CD4-positive, CD25-positive, alpha-beta regulatory T cell (primary cell): ENCODE results near the gene HTR7. TPM values are rescaled to one million over a fixed set of nuclear protein-coding genes. Genes with fewer than 3 reads are reported as not detected.
"Not testable (repeated sequence)": the region's sequence is repeated elsewhere in the genome, so short reads cannot be mapped to it uniquely, and the experiment has no call there.

Experiments
- ATAC-seq, 2 donors: fragments of 150-1000 bp; cut with Tn5 transposase; one replicate each; pipeline ENCODE4 v1.10.0; 2021; ENCODE audit warnings: low read depth in 2 of 2, moderate number of reproducible peaks in 2 of 2, moderate library complexity in 1 of 2
- DNase-seq, 3 donors: peaks; one replicate each; pipeline versions ENCODE4 v3.0.0 to v3.0.0-alpha.2; 2012 to 2022; ENCODE audit warnings: mixed read lengths in 1 of 3
- H3K27ac ChIP-seq: one replicate; pipeline ENCODE4 v1.7.0; 2013; ENCODE audit warnings: mild to moderate bottlenecking, low read length; ENCODE audit not compliant: insufficient read depth, poor library complexity, severe bottlenecking
- H3K27me3 ChIP-seq: one replicate; pipeline ENCODE4 v1.7.0; 2013; ENCODE audit warnings: low read length; ENCODE audit not compliant: control insufficient read depth, insufficient read depth
- H3K36me3 ChIP-seq: one replicate; pipeline ENCODE4 v1.7.0; 2013; ENCODE audit warnings: mild to moderate bottlenecking, low read length, moderate library complexity; ENCODE audit not compliant: control insufficient read depth, insufficient read depth
- H3K4me1 ChIP-seq: 2 replicates; pipeline ENCODE4 v1.7.0; 2013; ENCODE audit warnings: mild to moderate bottlenecking, low read length; ENCODE audit not compliant: insufficient read depth, control insufficient read depth, poor library complexity, severe bottlenecking
- H3K4me3 ChIP-seq: one replicate; pipeline ENCODE4 v1.7.0; 2013; ENCODE audit warnings: low read depth, mild to moderate bottlenecking, low read length, moderate library complexity
- H3K9me3 ChIP-seq, 2 experiments: 1 replicate in 1 of 2; 2 replicates in 1 of 2; pipeline ENCODE4 v1.7.0; 2013; ENCODE audit warnings: low read length in 2 of 2, mild to moderate bottlenecking in 1 of 2, moderate library complexity in 1 of 2; ENCODE audit not compliant: control insufficient read depth in 2 of 2
- H3K27ac Mint-ChIP-seq, 3 donors: one replicate each; pipeline ENCODE4 v1.8.0; 2020 to 2022; ENCODE audit warnings: mild to moderate bottlenecking in 3 of 3, mixed read lengths in 3 of 3, moderate library complexity in 2 of 3
- H3K27me3 Mint-ChIP-seq: one replicate; pipeline ENCODE4 v1.8.0; 2022; ENCODE audit warnings: mild to moderate bottlenecking, mixed read lengths
- H3K36me3 Mint-ChIP-seq: one replicate; pipeline ENCODE4 v1.8.0; 2020; ENCODE audit warnings: mixed read lengths
- H3K4me1 Mint-ChIP-seq, 4 donors: one replicate each; pipeline ENCODE4 v1.8.0; 2020 to 2022; ENCODE audit warnings: mixed read lengths in 4 of 4, mild to moderate bottlenecking in 1 of 4
- H3K4me3 Mint-ChIP-seq, 4 donors: one replicate each; pipeline ENCODE4 v1.8.0; 2020 to 2022; ENCODE audit warnings: mild to moderate bottlenecking in 4 of 4, mixed read lengths in 4 of 4, moderate library complexity in 3 of 4
- H3K9me3 Mint-ChIP-seq, 7 donors: one replicate each; pipeline ENCODE4 v1.8.0; 2020 to 2022; ENCODE audit warnings: mixed read lengths in 7 of 7, mild to moderate bottlenecking in 3 of 7, moderate library complexity in 2 of 7
- polyA plus RNA-seq, 4 donors: library from polyadenylated mRNA; unstranded; fragments of 300-500 nt; fragmentation: Illumina TruSeq; gene quantifications; one replicate each; pipeline ENCODE4 v1.2.3, GENCODE V29; 2021
- total RNA-seq: library from RNA; stranded (reverse); gene quantifications from one replicate; pipeline ENCODE4 v1.2.3, GENCODE V29; 2022

HTR7 gene
- total RNA-seq (not detected), polyA plus RNA-seq (not detected)

- no peaks in the 10 kb centered on the region for H3K9me3 ChIP-seq
- Mint-ChIP-seq H3K27me3 (peaks cover 76% of the 10 kb centered on the region), H3K9me3 (no peaks in the 10 kb centered on the region), H3K4me3 (peak within 1 kb of the TSS; percentile 75 to 91 (median 89)), H3K36me3 (no peaks in the 10 kb centered on the region), H3K27ac (peak within 1 kb of the TSS; percentile 34 to 63 (median 35)), H3K4me1 (peaks cover 0 to 13% (median 3%) of the 10 kb centered on the region in 4 donors)
- H3K4me3 ChIP-seq = peak within 1 kb of the TSS; percentile 57
- no peaks in the 10 kb centered on the region for H3K36me3 ChIP-seq
- H3K4me1 ChIP-seq = peaks cover 20% of the 10 kb centered on the region
- no peak within 1 kb of the TSS for H3K27ac ChIP-seq
- peak; percentile 74 to 84 for ATAC-seq
- peaks cover 50% of the 10 kb centered on the region for H3K27me3 ChIP-seq
- peak; percentile 37 to 63 (median 60) for DNase-seq
These were observed at the start of gene HTR7 for GRCh38 chr10:90857635-90858460. Gene HTR7 (minus strand): TSS chr10:90858039. CDS start chr10:90857671, 368 bp downstream.

- peaks cover 40% of the 10 kb centered on the region for H3K36me3 Mint-ChIP-seq
- peaks cover 0 to 5% (median 0%) of the 10 kb centered on the region in 7 donors for H3K9me3 Mint-ChIP-seq
- ATAC-seq (no peak), DNase-seq (no peak)
- Histone ChIP-seq H3K27ac (no peak overlapping the region), H3K27me3 (no peaks in the 10 kb centered on the region), H3K9me3 (no peaks in the 10 kb centered on the region), H3K4me1 (no peaks in the 10 kb centered on the region), H3K4me3 (no peak overlapping the region), H3K36me3 (peaks cover 7% of the 10 kb centered on the region)
- no peak overlapping the region for H3K4me3 Mint-ChIP-seq
- H3K4me1 Mint-ChIP-seq = peaks cover 0 to under 1% (median 0%) of the 10 kb centered on the region in 4 donors
- H3K27ac Mint-ChIP-seq = no peak overlapping the region
- no peaks in the 10 kb centered on the region for H3K27me3 Mint-ChIP-seq
These were observed 48.8 kb upstream of the HTR7 start for GRCh38 chr10:90906596-90906995.

GRCh38 chr10:90905925-90906324 lies 48.1 kb upstream of the HTR7 start:
- DNase-seq (peak in 1 of 3 donors; percentile 19), ATAC-seq (no peak)
- Histone ChIP-seq H3K4me1 (no peaks in the 10 kb centered on the region), H3K4me3 (no peak overlapping the region), H3K36me3 (peaks cover 10% of the 10 kb centered on the region), H3K27ac (no peak overlapping the region), H3K27me3 (no peaks in the 10 kb centered on the region), H3K9me3 (no peaks in the 10 kb centered on the region)
- peaks cover 0 to 5% (median 0%) of the 10 kb centered on the region in 7 donors for H3K9me3 Mint-ChIP-seq
- no peak overlapping the region for H3K4me3 Mint-ChIP-seq
- H3K4me1 Mint-ChIP-seq = no peaks in the 10 kb centered on the region
- no peak overlapping the region for H3K27ac Mint-ChIP-seq
- H3K36me3 Mint-ChIP-seq = peaks cover 40% of the 10 kb centered on the region
- H3K27me3 Mint-ChIP-seq = no peaks in the 10 kb centered on the region

GRCh38 chr10:90896916-90897315 lies 39.1 kb upstream of the HTR7 start:
- not testable (repeated sequence) for ATAC-seq, H3K27me3 ChIP-seq, H3K4me1 ChIP-seq, H3K27me3 Mint-ChIP-seq, H3K9me3 Mint-ChIP-seq, H3K9me3 ChIP-seq
- H3K4me3 Mint-ChIP-seq = peak overlapping the region in 2 of 4 donors; percentile 30 to 56
- Histone ChIP-seq H3K4me3 (peak overlapping the region; percentile 3), H3K27ac (peak overlapping the region; percentile 26), H3K36me3 (peaks cover 55% of the 10 kb centered on the region)
- peaks cover 44% of the 10 kb centered on the region for H3K36me3 Mint-ChIP-seq
- peak in 2 of 3 donors; percentile 5 to 51 for DNase-seq
- H3K4me1 Mint-ChIP-seq = peaks cover 14 to 32% (median 27%) of the 10 kb centered on the region in 4 donors
- H3K27ac Mint-ChIP-seq = peak overlapping the region; percentile 33 to 62 (median 41)

- H3K4me3 ChIP-seq = no peak overlapping the region
- H3K27ac ChIP-seq = no peak overlapping the region
- H3K4me1 Mint-ChIP-seq = peaks cover 22 to 44% (median 37%) of the 10 kb centered on the region in 4 donors
- no peaks in the 10 kb centered on the region for H3K27me3 Mint-ChIP-seq
- peaks cover 70% of the 10 kb centered on the region for H3K36me3 ChIP-seq
- no peaks in the 10 kb centered on the region for H3K27me3 ChIP-seq
- DNase-seq (no peak), ATAC-seq (no peak)
- H3K27ac Mint-ChIP-seq = peak overlapping the region in 1 of 3 donors; percentile 20
- H3K4me3 Mint-ChIP-seq = no peak overlapping the region
- no peaks in the 10 kb centered on the region for H3K9me3 ChIP-seq
- H3K4me1 ChIP-seq = no peaks in the 10 kb centered on the region
- peaks cover 58% of the 10 kb centered on the region for H3K36me3 Mint-ChIP-seq
- no peaks in the 10 kb centered on the region for H3K9me3 Mint-ChIP-seq
These were observed 35.4 kb upstream of the HTR7 start for GRCh38 chr10:90893190-90893589.

- H3K4me1 ChIP-seq = no peaks in the 10 kb centered on the region
- peaks cover 65% of the 10 kb centered on the region for H3K36me3 Mint-ChIP-seq
- H3K4me1 Mint-ChIP-seq = peaks cover 14 to 33% (median 23%) of the 10 kb centered on the region in 4 donors
- no peaks in the 10 kb centered on the region for H3K27me3 Mint-ChIP-seq
- no peaks in the 10 kb centered on the region for H3K27me3 ChIP-seq
- H3K27ac Mint-ChIP-seq = no peak overlapping the region
- peaks cover 81% of the 10 kb centered on the region for H3K36me3 ChIP-seq
- no peak for DNase-seq
- no peaks in the 10 kb centered on the region for H3K9me3 ChIP-seq
- no peak overlapping the region for H3K27ac ChIP-seq
- H3K4me3 ChIP-seq = no peak overlapping the region
- no peaks in the 10 kb centered on the region for H3K9me3 Mint-ChIP-seq
- H3K4me3 Mint-ChIP-seq = no peak overlapping the region
- no peak for ATAC-seq
These were observed 32.5 kb upstream of the HTR7 start for GRCh38 chr10:90890347-90890746.

- H3K4me3 Mint-ChIP-seq = no peak overlapping the region
- H3K4me3 ChIP-seq = no peak overlapping the region
- peaks cover 63% of the 10 kb centered on the region for H3K36me3 Mint-ChIP-seq
- DNase-seq = no peak
- H3K4me1 Mint-ChIP-seq = peaks cover 14 to 33% (median 24%) of the 10 kb centered on the region in 4 donors
- H3K36me3 ChIP-seq = peaks cover 84% of the 10 kb centered on the region
- ATAC-seq = no peak
- no peaks in the 10 kb centered on the region for H3K4me1 ChIP-seq
- no peak overlapping the region for H3K27ac Mint-ChIP-seq
- H3K27me3 ChIP-seq = no peaks in the 10 kb centered on the region
- H3K9me3 ChIP-seq = no peaks in the 10 kb centered on the region
- H3K9me3 Mint-ChIP-seq = no peaks in the 10 kb centered on the region
- H3K27ac ChIP-seq = no peak overlapping the region
- H3K27me3 Mint-ChIP-seq = no peaks in the 10 kb centered on the region
These were observed 31.8 kb upstream of the HTR7 start for GRCh38 chr10:90889636-90890035.
